M059J (cell line): Measurements from ENCODE around the gene DST. TPM values are rescaled to one million over a fixed set of nuclear protein-coding genes. Genes with fewer than 3 reads are reported as not detected.
A peak's percentile ranks its signal among the peaks of the same experiment; 100 is the strongest.

Experiments used
- DNase-seq: peaks from one replicate; pipeline ENCODE4 v3.0.0-alpha.2; 2012; ENCODE audit warnings: low read depth
- total RNA-seq: library from RNA; depleted of rRNA; stranded (reverse); fragments of >200 nt; shearing (Covaris generic); gene quantifications from 2 replicates; pipeline ENCODE4 v1.2.3, GENCODE V29; 2014

DST gene
- total RNA-seq, 1 experiment from 2014 or later: 179 TPM

DNA sequence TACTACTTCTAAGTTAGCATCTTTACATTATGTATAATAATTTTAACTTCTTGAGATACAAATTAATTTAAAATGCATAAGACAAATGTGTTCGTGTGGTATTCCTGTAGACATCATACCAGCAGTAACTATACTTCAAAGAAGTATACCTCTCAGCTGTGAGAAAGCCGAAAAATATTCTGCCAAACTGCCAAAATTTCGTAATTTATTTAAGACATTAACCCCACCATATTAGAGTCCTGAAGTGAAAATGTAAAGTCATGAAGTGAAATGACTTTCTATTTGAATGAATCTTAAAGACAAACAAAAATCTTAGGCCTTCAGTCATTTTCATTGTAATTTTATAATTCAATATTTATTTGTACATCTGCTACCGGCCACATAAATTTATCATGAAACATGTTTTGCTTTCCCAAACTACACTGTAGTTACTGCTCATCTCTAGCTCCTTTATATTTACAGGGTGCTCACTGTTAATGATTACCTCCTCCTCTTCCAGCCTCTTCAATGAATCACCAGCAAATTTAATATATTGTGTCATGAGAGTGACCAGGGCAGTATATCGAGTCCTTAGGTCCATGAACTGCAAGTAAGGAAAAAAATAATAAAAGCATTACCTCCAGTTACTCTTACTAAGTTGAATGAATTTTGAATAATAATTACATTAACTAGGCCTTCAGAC, 18.5 kb downstream of the DST start:
- no peak for DNase-seq

DNA sequence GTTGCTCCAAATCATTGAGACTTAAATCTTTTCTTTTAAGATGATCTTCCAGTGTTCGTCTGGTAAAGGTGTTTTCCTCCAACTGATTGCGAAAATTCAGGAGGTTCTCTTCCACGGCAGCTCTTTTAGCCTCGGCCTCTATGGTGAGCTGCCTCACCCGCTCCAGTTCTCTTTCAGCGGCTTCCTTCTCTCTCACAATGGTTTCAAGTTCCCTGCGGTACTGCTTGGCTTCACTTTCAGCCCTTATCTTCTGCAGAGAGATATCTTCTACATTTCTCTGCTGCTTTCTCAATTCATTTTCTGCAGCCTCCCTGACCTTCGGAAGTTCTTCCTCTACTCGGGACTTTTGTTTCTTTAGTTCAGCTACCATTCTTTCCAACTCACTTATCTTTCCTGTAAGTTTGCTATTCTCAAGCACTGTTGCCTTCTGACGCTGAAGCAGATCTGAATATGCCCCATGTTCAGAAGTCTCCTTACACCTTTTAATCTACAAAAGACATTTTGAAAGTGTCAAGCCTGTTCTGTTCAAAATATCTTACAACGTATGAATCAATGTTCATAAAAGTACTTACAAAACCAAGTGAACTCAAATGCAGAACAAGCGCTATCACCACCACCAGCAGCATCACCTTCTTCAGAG, 22.3 kb downstream of the DST start:
- no peak for DNase-seq

DNA sequence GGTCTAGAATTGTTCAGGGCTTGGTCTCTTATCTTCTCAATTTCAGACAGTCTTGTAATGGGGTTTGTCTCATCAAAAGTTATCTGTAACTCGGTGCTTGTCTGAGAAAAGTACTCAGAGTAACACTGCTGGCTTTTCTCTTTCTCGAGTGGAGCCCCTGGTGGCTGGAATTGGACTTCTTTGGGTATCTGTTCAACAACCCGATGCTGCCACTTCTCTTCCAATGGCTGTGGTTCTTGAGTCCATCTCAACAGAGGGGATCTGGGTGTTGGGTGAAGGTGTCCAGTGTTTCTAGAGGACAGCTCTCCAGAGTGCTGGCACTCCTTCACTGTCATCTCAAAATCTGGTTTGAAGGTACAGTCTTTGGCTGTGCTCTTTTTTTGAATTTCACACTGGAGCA, 24.6 kb downstream of the DST start:
- peak; percentile 10 for DNase-seq

DNA sequence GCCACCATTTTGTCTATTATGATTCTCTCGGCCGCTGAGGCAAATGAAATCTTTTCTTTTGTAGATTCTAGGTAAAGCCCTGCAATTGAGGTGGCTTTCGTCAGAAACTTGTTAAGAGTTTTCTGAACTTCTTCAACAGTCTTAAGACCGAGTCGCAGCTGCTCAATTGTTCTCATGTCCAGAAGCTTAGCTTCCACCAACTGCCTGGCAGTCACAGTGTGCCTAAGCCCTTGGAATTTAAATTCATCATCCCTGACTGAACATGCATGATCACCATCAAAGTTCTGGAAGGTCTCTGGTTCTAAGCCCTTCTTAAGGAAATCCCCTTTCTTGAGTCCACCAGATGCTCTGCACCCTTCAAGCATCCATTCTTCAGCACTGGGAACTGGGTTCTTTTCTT, 25.7 kb downstream of the DST start:
- DNase-seq: no peak

DNA sequence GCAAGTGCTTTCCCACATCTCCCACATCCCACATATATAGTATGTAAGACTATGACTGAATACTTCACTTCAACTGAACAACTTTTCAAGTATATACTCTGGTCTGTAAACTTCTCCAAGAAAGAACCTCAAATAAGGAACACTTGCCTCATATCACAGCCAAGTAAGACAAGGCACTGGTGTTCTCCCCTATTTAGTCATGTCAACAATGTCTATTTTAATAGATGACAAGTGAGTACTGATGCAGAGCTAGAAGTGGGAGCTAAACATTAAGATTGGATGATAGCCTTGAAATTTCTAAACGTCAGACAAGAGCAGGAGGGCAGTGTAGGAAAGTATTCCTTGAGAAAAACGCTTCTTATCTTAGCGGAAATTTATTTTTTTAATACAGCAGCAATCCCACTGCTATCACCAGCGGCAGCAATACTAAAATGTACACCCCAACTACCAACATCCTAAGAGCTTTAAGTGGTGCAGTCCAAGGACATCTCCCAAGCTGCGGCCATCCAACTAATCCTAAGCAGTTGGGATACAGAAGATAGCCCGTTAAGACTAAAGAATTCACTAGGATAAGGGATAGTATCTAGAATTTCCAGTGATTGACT, 29.3 kb downstream of the DST start:
- DNase-seq: no peak

DNA sequence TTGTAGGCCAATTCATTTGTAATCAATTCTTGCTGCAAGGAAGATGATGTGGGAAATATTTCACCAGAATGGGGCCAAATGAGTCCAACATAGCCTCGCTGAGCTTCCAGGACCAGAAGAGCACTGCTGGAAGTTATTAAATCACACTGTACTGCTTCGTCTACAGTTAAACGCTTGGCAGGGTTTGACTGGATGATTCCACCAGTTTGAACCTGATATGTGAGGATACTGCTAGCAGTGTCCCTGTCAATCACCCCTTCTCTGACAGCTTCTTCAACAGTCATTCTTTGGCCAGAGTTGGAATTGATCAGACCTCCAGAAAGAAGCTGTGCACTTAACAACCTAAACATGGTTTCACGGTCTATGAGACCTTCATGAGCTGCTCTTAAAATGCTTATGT, 34.4 kb downstream of the DST start:
- DNase-seq: no peak

DNA sequence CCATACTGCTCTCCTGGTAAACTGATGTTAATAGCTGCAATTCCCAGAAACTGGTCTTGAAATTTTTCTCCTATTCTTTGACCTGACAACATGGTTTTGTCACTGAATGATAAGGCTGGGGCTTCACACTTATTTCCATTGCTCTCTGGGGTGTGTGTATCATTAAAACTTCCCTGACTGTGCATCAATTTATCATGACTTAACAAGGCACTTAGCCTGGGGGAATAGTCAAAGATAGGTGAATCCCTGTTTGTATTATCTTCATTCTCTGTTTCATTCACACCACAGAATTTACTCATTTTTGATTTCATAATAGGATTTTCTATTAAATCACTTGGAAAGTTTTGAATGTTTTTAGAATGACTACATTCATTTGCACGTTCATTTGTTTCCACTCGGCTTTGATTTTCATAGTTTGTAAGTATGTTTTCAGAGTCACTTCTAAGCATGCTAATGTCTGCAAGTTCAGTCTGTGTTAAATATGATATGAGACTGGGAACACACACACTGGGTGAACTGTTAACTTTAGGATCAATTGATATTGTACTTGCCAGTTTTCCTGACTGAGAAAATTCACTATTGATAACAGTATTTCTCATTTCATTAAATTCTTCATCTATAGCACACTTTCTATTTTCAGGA, 35.5 kb downstream of the DST start:
- no peak for DNase-seq

DNA sequence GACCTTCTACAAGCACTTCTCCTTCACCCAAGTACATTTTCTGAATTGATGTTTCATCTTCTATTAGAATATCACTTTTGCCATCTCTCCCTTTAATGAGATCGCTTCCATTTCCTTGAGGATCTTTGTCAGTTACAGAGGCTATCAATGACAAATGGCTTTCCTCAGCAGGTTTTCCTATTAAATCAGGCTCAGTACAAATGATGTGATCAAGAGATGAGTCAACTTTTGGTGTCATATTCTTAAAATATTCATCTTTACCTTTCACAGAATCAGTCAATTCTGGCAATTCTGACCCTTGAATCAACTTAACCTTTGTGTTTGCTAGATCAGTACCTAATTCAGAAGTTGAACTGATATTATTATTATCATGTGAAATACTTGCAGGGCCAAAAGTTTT, 37.3 kb downstream of the DST start:
- DNase-seq: no peak

DNA sequence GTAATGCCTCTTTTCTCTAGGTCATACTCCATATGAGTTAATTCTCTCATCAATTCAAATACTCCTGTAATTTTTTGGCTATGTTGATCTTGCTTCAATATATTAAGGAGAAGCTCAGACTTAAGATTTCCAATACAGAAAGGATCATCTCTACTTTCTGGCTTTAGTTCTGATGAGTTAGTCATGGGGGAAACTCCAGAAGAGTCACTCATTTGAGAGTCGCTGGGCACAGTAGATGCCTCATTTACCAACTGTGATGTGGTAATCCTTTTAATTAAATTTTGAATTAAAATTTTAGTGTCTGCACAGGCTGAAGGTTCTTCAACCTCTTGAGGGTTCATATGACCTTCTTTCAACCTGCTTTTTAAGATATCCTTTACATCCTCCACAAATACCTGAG, 38.5 kb downstream of the DST start:
- DNase-seq: no peak

DNA sequence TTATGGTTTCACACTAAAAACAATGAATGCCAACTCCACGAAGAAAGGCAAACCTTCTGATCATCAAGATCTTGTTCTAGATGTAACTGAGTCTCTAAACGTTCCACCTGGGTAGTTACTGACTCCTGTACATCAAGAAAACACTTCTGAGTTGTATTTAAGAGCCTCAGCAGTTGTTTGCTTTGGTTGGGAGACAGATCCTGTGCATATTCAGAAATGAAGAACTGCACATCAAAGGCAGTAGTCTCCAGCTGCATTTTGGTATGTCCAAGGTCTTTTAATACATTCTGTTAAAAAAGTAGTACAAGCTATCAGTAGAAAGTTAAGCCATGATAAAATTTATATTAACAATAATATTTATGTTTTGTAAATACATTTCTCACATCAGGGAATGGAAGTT, 41.3 kb downstream of the DST start:
- DNase-seq: no peak

DNA sequence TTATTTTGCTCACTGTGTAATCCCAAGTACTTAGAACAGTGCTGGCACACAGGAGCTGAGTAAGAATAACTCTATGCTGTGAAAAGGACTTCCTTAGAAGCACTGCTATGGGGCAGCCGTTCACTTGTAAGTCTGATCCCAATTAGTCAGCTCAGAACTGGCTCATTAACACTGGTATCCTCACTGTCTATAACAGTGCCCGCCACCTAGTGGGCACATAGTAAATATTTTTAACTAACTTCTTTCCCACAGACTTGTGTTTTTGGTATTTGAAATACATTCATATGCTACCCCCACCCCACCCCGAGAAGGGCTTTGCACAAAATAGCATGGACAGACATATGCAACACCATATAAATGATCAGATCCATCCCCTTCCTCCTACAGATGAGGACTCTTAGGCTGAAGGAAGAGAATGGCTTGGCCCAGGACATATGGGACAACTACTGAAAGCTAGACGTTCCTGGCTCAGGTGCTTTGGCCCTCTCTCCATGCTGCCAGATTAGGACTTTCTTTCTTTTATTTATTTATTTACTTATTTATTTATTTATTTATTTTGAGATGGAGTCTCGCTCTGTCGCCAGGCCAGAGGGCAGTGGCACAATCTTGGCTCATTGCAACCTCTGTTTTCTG, 47.1 kb downstream of the DST start:
- peak; percentile 63 for DNase-seq

DNA sequence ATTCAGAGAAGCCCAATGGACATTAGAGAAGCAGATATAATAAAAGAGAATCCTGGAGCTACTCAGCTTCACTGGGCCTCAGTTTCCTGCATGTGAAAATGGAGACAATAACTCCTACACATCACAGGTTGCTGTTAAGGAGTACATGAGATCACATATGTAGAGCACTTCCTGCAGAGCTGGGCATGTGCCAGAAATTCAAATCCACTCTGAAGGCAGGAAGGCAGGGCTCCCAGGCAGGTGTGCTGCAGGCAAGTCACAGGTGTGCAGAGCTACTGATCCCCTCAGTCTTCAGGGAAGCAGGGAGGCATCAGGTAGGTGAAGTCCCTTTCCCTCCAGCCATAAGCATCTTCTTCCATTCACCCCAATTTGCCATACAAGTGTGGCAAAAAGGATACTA, 48.0 kb downstream of the DST start:
- no peak for DNase-seq

DNA sequence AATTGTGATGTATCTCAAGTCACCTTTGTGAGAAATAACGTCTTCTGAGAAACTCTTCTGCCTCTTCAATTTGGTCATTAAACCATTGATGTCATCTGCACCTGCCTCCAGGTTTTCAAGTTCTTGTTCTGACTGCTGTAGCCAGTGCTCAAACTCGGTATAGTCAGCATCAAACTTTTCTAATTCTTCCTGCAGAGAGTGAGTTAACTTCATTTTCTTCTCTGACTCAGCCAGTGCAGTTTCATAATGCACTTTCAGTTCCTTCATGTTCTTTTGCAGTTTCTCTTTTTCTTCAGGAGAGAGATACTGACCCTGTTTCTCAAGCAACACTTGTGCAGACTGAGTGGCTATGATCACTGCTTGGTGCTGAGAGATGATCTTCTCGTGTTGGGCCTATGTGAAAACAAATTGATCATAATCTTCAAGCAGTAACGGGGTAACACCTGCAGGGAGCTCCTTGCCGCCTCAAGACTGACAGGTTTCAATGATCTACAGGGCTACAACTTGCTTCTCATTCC, 48.8 kb downstream of the DST start:
- no peak for DNase-seq

DNA sequence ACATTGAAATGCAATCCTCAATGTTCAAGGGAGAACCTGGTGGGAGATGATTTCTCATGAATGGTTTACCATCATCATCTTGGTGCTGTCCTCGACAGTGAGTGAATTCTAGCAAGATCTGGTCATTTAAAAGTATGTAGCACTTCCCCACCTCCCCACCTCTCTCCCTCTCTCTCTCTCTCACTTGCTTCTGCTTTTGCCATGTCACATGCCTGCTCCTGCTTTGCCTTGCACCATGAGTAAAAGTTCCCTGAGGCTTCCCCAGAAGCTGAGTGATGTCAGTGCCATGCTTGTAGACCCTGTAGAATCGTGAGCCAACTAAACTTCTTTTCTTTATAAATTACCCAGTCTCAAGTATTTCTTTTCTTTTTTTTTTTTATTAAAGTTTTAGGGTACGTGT, 60.5 kb downstream of the DST start:
- DNase-seq: no peak

DNA sequence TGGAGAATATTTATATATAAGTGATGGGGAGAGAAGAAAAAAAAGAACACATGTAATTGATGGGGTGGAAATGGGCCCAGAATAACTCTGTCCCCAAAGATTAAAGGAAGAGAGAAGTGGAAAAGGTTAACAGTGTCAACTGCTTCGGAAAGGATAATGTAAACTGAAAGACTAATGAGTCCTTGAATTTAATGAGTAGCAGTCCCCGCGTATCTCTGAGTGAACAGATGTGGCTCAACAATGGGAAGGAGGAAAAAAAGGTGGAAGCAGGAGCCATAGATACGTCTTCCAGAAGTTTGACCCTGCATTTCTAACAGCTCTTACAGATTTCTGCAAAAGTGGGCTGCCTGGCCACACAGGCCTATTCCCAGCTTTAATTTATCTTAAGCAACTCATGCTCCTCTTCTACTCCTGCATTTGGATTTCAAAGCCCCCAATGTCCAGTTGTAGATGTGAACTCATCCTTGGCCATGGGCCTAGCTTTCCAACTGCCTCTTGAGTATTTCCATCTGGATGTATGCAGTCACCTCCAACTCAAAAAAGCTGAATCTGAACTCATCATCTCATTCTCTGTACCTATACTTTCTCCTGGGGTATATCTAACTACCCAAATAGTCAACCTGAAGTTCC, 61.3 kb downstream of the DST start:
- DNase-seq: no peak

DNA sequence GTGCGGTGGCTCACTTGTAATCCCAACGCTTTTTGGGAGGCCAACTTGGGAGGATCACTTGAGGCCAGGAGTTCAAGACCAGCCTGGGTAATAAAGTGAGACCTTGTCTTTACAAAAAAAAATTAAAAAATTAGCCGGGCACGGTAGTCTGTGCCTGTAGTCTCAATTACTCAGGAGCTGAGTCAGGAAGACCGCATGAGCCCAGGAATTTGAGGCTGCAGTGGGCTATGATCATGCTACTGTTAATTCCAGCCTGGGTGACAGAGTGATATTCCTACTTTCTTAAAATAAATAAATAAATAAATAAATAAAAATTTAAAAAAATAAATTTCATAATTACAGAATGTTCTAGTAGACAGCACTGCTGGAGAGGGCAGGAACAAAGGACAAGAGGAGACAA, 62.4 kb downstream of the DST start:
- peak; percentile 46 for DNase-seq

DNA sequence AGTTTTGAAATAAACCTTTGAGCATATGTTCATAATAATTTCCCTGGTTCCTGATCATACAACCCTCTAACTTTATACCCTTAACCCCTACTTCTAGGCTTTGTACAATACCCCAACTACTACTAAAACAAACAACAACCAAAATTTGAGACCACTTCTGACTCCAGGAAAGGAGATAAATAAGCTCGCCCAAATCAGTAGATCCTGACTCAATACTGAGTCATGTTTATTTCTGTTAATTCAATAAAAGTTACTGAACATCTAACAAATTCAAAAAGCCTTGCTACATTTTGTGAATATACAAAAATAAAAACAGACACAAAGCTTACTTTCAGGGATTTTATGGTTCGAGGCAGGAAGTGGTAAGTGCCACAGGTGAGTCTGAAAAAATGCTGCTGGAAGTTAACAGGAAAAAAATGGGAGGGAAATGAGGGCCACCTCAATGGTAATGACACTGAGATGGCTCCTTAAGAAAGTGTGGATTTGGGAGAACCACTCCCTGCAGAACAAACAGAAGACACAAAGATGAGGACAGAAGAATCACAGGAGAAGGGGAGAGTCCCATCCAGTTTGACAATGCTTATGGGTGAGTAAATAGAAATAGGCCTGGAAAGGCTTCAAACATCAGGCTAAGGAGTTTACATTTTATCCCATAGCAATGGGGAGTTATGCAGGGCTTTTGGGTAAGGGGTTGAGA, 63.4 kb downstream of the DST start:
- DNase-seq: peak; percentile 18

DNA sequence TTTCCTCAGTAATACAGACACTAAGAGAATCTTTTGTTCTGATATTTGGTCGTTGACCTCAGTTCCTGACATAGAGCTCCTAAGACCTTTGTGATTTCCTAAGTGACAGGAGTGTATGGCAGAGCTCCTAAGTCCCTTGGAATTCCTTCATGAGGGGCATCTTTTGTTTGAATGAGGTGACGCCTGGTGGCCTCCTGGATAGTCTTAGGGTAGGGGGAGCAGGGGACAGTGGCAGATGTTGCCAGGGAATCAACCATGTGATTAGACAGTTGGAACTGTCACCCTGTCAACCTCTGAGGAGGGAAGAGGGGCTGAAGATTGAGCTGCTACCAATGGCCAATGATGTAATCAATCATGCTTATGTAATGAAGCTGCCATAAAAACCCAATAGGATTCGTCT, 67.0 kb downstream of the DST start:
- no peak for DNase-seq

DNA sequence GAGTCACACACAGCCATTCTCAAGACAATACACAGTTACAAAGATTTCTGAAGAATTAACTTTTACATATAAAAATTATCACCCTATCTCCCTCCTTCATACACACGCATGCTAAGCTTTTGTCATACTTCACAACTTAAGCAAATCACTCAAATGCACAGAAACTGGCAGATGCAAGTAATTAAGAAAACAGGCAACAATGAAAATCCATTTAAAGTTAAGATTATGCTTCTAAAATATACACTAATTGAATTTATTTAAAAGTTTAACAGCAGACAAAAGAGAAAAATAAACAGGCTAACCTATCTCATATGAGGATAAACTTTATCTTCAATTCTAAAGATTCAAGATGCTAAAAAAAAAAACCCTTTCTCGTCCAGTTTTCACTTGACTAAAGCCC, 68.4 kb downstream of the DST start:
- no peak for DNase-seq

DNA sequence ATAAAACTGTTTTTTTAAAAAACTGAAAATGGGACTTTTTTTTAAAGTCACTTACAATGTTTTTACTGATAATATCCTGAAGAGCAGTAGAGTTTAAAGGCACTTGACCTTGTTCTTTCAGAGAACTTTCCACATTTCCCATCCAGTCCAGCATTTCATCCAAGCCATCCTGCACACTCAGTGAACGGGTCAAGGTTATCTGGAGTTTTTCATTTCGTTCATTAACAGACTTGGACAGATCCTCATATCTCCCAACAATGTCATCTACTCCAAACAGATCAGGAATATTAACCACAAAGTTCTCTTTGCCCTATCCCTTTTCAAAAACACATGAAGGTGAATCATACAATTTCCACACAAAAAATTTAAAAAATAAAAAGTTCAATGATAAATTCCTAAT, 69.1 kb downstream of the DST start:
- DNase-seq: no peak

DNA sequence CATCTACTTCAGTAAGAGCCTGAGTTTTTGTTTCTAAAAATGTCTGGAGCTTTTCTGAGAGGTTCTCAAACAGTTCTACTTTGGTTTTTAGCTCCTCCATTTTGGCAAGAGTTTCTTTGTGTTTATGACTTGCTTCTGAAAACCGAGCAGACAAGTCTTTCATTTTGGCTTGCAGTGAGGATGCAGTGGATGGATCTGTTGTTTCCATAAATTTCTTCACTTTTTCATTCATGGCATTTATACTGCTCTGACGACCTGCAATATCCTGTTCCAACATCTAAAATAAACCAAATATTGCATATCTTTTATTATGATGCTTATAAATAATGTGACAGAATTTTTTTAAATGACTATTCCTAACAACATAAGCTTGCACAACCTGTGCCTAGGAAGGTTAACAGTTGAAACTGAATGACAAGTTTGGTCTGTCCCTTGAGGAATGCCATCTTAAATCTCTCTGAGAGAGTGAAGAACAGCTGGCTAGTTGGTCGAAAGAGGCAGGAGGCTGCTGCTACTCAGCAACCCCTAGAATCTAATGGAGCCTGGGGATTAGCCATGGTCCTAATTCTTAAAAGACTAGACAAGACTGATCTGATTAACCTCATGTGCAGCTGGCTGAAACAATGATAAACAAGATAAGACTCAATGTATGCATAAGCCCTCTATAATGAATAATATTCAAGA, 69.8 kb downstream of the DST start:
- DNase-seq: no peak
